ENCODE data around the gene SLFN12.
"Not testable (repeated sequence)": the region's sequence is repeated elsewhere in the genome, so short reads cannot be mapped to it uniquely, and the experiment has no call there.

Gene SLFN12

GRCh38 chr17:35460354-35460851, 28.1 kb upstream of the SLFN12 start:
- no peaks in the 10 kb centered on the region; the same call in 1 of the 2 replicates for H3K9me3 ChIP-seq (ENCODE audit: control insufficient read depth, insufficient read depth, low read depth, low read length)
- CTCF ChIA-PET, result no interaction called here
- TF ChIP-seq ZNF423 (tag by site-specific recombination; IDR thresholded peaks at IDR 0.05), result no peak
- no peak for TF ChIP-seq ZNF549 (tag by site-specific recombination; IDR thresholded peaks at IDR 0.05)
- TF ChIP-seq ZNF473 (tag by site-specific recombination; IDR thresholded peaks at IDR 0.05), result no peak
- H3K27ac ChIP-seq (ENCODE audit: extremely low read depth, low read depth, low read length), result no peak overlapping the region
- no peaks in the 10 kb centered on the region for H3K4me1 ChIP-seq (ENCODE audit: control insufficient read depth, insufficient read depth, low read length)
- H3K4me3 ChIP-seq (ENCODE audit: low read depth, low read length), result no peak overlapping the region
- POLR2A ChIA-PET, result no interaction called here
- H3K36me3 ChIP-seq (ENCODE audit: control insufficient read depth in 2 of 2, insufficient read depth in 1 of 2, low read length in 2 of 2), result no peaks in the 10 kb centered on the region

- CTCF ChIA-PET, result interaction anchor here (0.7 kb wide), 1 partner anchor 10 kb away, joined by 3 read pairs; no protein-coding TSS in a partner anchor
- POLR2A ChIA-PET, result not testable (repeated sequence)
Measured at GRCh38 chr17:35454035-35454434, 21.7 kb upstream of the SLFN12 start.

GRCh38 chr17:35453171-35453570, 20.9 kb upstream of the SLFN12 start:
- CTCF ChIA-PET, result no interaction called here
- no peaks in the 10 kb centered on the region for H3K9me3 ChIP-seq (ENCODE audit: control insufficient read depth, insufficient read depth, low read depth, low read length)
- H3K4me1 ChIP-seq (ENCODE audit: control insufficient read depth, insufficient read depth, low read length), result no peaks in the 10 kb centered on the region
- POLR2A ChIA-PET, result no interaction called here
- no peak overlapping the region for H3K4me3 ChIP-seq (ENCODE audit: low read depth, low read length)
- TF ChIP-seq KLF17 (tag by site-specific recombination; IDR thresholded peaks at IDR 0.05), result no peak
- TF ChIP-seq PRDM10 (tag by site-specific recombination; IDR thresholded peaks at IDR 0.05), result no peak
- no peak for TF ChIP-seq ZNF350 (tag by site-specific recombination; IDR thresholded peaks at IDR 0.05)
- TF ChIP-seq ZNF549 (tag by site-specific recombination; IDR thresholded peaks at IDR 0.05), result no peak
- TF ChIP-seq SP2 (tag by site-specific recombination; IDR thresholded peaks at IDR 0.05), result no peak
- TF ChIP-seq REPIN1 (tag by site-specific recombination; IDR thresholded peaks at IDR 0.05; ENCODE audit: low read depth), result no peak
- H3K36me3 ChIP-seq (ENCODE audit: control insufficient read depth in 2 of 2, insufficient read depth in 1 of 2, low read length in 2 of 2), result no peaks in the 10 kb centered on the region
- no peak overlapping the region for H3K27ac ChIP-seq (ENCODE audit: extremely low read depth, low read depth, low read length)

More at GRCh38 chr17:35454035-35454434, 21.7 kb upstream of the SLFN12 start:
- H3K27ac ChIP-seq (ENCODE audit: extremely low read depth, low read depth, low read length); H3K9me3 ChIP-seq (ENCODE audit: control insufficient read depth, insufficient read depth, low read depth, low read length); H3K36me3 ChIP-seq (ENCODE audit: control insufficient read depth in 2 of 2, insufficient read depth in 1 of 2, low read length in 2 of 2); H3K4me3 ChIP-seq (ENCODE audit: low read depth, low read length); H3K4me1 ChIP-seq (ENCODE audit: control insufficient read depth, insufficient read depth, low read length): not testable (repeated sequence)

GRCh38 chr17:35449371-35449931, 17.2 kb upstream of the SLFN12 start:
- Histone ChIP-seq H3K9me3 (ENCODE audit: control insufficient read depth, insufficient read depth, low read depth, low read length) (no peaks in the 10 kb centered on the region), H3K4me3 (ENCODE audit: low read depth, low read length) (no peak overlapping the region), H3K36me3 (ENCODE audit: control insufficient read depth in 2 of 2, insufficient read depth in 1 of 2, low read length in 2 of 2) (no peaks in the 10 kb centered on the region), H3K4me1 (ENCODE audit: control insufficient read depth, insufficient read depth, low read length) (no peaks in the 10 kb centered on the region), H3K27ac (ENCODE audit: extremely low read depth, low read depth, low read length) (no peak overlapping the region)
- CTCF ChIA-PET, result no interaction called here
- TF ChIP-seq ZNF433 (tag by site-specific recombination; IDR thresholded peaks at IDR 0.05; ENCODE audit: low read depth) (no peak), ZBTB1 (tag by site-specific recombination; IDR thresholded peaks at IDR 0.05) (no peak), ZSCAN5A (tag by site-specific recombination; IDR thresholded peaks at IDR 0.05) (no peak), PATZ1 (tag by site-specific recombination; IDR thresholded peaks at IDR 0.05) (no peak), ZNF677 (tag by site-specific recombination; IDR thresholded peaks at IDR 0.05) (no peak), ZNF404 (tag by site-specific recombination; IDR thresholded peaks at IDR 0.05) (no peak), ZNF18 (tag by site-specific recombination; IDR thresholded peaks at IDR 0.05) (no peak)
- POLR2A ChIA-PET, result no interaction called here
